ENCODE data around the gene MAPT. TPM values are rescaled to one million over a fixed set of nuclear protein-coding genes. Genes with fewer than 3 reads are reported as not detected.

MAPT gene
- total RNA-seq, 1 experiment from 2014 or later: 8.3 TPM

GRCh38 chr17:45997624-45998023, 103.3 kb downstream of the MAPT start:
- no peaks in the 10 kb centered on the region for H3K36me3 ChIP-seq (ENCODE audit: insufficient read depth, low read length, poor library complexity, severe bottlenecking)
- CTCF ChIA-PET: interaction anchor here (0.6 kb wide), 1 partner anchor 605 kb away, joined by 4 read pairs; no protein-coding TSS in a partner anchor
- H3K27me3 ChIP-seq (replicated peaks; ENCODE audit: insufficient read depth, low read depth, low read length, poor library complexity): no peaks in the 10 kb centered on the region
- no peak overlapping the region for H3K4me3 ChIP-seq (ENCODE audit: low read depth, low read length, poor library complexity, severe bottlenecking)
- no peaks in the 10 kb centered on the region for H3K9me3 ChIP-seq (ENCODE audit: low read depth, low read length, poor library complexity, severe bottlenecking)
- POLR2A ChIA-PET (ENCODE audit: low non-redundant PET): no interaction called here
- TF ChIP-seq EZH2 (IDR thresholded peaks at IDR 0.05; ENCODE audit: borderline replicate concordance, low read depth, low read length, poor library complexity, severe bottlenecking) (no peak), CTCF (conservative IDR thresholded peaks at IDR 0.05; ENCODE audit: low read depth, low read length) (no peak)
- no peaks in the 10 kb centered on the region for H3K4me1 ChIP-seq (ENCODE audit: insufficient read depth, low read length, poor library complexity, severe bottlenecking)
- no peak for DNase-seq (ENCODE audit: low spot score)
- intact Hi-C loops (cut with micrococcal nuclease; ENCODE audit: unreplicated experiment): no loop called here
- no TSS peak for BruUV-seq (replicated peaks)
- no peak overlapping the region for H3K27ac ChIP-seq (ENCODE audit: low read depth, low read length, poor library complexity, severe bottlenecking)

GRCh38 chr17:45998987-45999899, 104.9 kb downstream of the MAPT start, which contains the start of gene STH:
Gene STH (plus strand): TSS chr17:45999250. CDS start chr17:45999280, 30 bp downstream.
- CTCF ChIA-PET: no interaction called here
- no TSS peak for BruUV-seq (replicated peaks)
- no peaks in the 10 kb centered on the region for H3K9me3 ChIP-seq (ENCODE audit: low read depth, low read length, poor library complexity, severe bottlenecking)
- no peaks in the 10 kb centered on the region for H3K27me3 ChIP-seq (replicated peaks; ENCODE audit: insufficient read depth, low read depth, low read length, poor library complexity)
- H3K4me1 ChIP-seq (ENCODE audit: insufficient read depth, low read length, poor library complexity, severe bottlenecking): no peaks in the 10 kb centered on the region
- H3K36me3 ChIP-seq (ENCODE audit: insufficient read depth, low read length, poor library complexity, severe bottlenecking): no peaks in the 10 kb centered on the region
- no peak for TF ChIP-seq EZH2 (IDR thresholded peaks at IDR 0.05; ENCODE audit: borderline replicate concordance, low read depth, low read length, poor library complexity, severe bottlenecking)
- no peak for TF ChIP-seq CTCF (conservative IDR thresholded peaks at IDR 0.05; ENCODE audit: low read depth, low read length)
- POLR2A ChIA-PET (ENCODE audit: low non-redundant PET): no interaction called here
- no peak for DNase-seq (ENCODE audit: low spot score)
- intact Hi-C loops (cut with micrococcal nuclease; ENCODE audit: unreplicated experiment): no loop called here
- H3K4me3 ChIP-seq (ENCODE audit: low read depth, low read length, poor library complexity, severe bottlenecking): no peak within 1 kb of the TSS
- no peak within 1 kb of the TSS for H3K27ac ChIP-seq (ENCODE audit: low read depth, low read length, poor library complexity, severe bottlenecking)

GRCh38 chr17:45999900-46000290, 105.5 kb downstream of the MAPT start:
- intact Hi-C loops (cut with micrococcal nuclease; ENCODE audit: unreplicated experiment): loop anchor here (5.0 kb wide), 1 partner anchor 212 kb away; no protein-coding TSS in a partner anchor

More at GRCh38 chr17:45999900-46000290, 105.5 kb downstream of the MAPT start:
- CTCF ChIA-PET: no interaction called here
- TF ChIP-seq CTCF (conservative IDR thresholded peaks at IDR 0.05; ENCODE audit: low read depth, low read length) (no peak), EZH2 (IDR thresholded peaks at IDR 0.05; ENCODE audit: borderline replicate concordance, low read depth, low read length, poor library complexity, severe bottlenecking) (no peak)
- no peak overlapping the region for H3K4me3 ChIP-seq (ENCODE audit: low read depth, low read length, poor library complexity, severe bottlenecking)
- H3K27me3 ChIP-seq (replicated peaks; ENCODE audit: insufficient read depth, low read depth, low read length, poor library complexity): no peaks in the 10 kb centered on the region
- no peak for DNase-seq (ENCODE audit: low spot score)
- BruUV-seq (replicated peaks): no TSS peak
- POLR2A ChIA-PET (ENCODE audit: low non-redundant PET): no interaction called here
- no peak overlapping the region for H3K27ac ChIP-seq (ENCODE audit: low read depth, low read length, poor library complexity, severe bottlenecking)
- H3K36me3 ChIP-seq (ENCODE audit: insufficient read depth, low read length, poor library complexity, severe bottlenecking): no peaks in the 10 kb centered on the region
- H3K4me1 ChIP-seq (ENCODE audit: insufficient read depth, low read length, poor library complexity, severe bottlenecking): no peaks in the 10 kb centered on the region
- H3K9me3 ChIP-seq (ENCODE audit: low read depth, low read length, poor library complexity, severe bottlenecking): no peaks in the 10 kb centered on the region

All from A673 (cell line).